ENCODE results near the gene NUFIP1.
"Not testable (repeated sequence)": the region's sequence is repeated elsewhere in the genome, so short reads cannot be mapped to it uniquely, and the experiment has no call there.

The NUFIP1 gene

DNA sequence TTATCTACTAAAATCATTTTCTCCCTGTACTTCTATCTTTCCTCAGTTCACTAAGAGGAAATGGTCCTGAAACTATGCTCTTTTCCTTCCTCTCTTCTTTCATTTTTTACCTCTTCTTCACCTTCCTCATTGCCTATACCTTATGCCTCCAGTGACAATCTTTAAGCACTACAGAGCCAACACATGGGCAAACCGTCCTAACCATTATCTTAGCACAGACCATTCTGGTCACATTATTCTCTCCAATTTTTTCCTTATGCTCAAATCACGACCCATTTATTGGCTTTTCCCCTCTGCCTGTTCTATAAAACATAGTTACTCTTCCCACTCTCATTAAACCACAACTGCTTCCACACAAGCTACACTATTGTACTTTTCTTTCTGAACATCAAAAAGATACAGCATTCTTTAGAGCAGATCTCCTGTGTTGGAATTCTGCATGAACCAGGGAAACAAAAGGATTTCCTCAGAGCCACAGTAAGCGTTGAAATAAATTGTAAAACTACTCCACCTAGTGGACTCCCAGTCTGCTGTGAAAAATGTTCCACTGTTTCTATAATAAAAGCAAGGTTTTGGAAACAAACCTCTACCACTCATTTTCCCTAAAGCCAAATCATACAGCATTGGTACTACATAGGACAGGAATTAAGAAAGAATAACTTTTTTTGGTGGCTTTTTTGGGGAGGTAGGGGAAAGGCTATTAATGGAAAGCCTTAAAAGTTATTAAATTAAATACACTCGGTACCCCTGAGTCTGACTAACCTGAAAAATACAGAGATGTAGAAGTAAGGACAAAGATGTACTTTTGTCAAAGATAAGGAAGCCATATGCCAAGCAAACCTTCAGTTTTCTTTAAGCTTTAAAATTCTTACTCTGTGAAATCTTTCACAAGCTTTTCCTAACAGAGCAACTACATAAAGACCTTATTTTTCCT, 19.5 kb downstream of the NUFIP1 start:
- DNase-seq = peak; percentile 54

DNA sequence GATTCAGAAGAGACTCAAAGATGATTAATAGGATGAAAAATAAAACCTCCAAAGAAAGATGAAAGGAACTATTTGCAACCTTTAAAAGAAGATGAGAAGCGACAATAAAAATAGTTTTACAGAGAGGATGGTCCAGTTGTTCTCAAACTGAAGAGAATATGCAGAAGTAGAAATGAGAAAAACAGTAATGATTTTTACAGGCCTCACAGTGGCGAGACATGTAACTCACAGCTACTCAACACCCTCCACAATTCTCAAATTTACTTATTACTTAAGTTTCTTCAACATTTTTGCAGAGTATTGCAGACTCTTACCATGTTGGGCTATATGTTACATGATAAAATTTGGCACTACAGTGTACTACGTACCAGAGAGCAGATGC, 20.8 kb downstream of the NUFIP1 start:
- no peak for DNase-seq

DNA sequence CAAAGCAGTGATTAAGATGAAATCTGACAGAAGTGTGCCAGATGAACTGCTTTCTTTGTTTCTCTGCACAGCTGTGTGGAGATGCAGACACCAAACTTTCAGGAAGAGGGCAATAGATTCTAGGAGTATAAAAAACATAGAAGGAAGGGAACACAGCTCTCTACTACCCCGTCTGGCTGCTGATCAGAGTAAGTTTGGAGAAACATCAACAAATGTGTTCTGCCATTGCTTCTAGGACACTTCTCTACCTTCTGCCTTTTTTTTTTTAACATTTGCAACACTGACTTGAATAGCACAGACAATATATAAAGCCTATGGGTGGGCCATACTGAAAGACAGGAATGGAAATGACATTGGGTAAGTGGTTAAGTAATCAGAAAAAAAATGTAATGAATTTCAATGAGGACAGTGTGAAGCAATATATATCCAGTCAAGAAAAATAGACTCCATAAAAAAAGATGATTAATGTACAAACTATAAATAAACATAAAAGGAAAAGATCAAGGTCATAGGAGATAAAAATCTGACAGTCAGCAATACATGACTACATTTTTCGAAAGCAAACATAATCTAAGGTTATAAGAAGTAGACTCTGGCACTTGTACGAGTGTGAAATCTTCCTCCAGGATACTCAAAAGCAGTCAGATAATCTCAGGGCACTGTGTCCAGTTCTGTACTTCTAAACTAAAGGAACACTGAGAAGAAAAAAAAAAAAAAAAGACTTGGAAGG, 21.4 kb downstream of the NUFIP1 start:
- DNase-seq = no peak

DNA sequence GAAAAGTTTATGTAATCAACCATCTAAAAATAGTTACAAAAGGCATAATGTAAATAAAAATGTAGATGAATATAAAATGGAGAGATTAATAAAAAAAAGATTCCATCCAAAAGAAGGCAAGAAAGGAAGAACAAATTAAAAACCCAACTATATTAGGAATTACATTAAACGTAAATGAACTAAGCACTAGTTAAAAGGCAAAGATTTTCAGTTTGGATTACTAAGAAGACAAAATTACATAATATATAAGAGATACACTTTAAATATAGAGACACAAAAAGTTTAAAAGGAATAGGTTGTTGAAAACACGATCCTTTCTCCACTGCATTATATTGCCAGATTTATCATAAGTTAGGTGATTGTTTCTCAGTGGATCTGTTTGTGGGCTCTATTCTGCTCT, 27.3 kb downstream of the NUFIP1 start:
- DNase-seq = no peak

DNA sequence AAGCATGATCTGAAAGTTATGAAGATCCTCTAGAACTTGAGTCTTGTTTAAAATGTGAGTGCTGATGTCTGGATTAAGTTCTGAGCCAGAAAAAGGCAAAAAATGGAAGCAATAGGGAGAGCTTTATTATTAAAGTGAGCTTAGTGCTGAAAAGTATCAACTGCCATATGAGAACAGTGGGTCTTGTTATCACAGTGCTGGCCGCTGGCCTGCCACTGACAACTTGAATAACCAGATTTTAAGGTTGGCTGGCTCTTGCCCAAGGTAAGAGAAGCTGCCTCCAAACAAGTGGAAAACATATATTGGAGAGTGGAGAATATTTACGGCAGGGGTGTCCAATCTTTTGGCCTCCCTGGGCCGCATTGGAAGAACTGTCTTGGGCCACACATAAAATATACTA, 33.9 kb downstream of the NUFIP1 start:
- no peak for DNase-seq

DNA sequence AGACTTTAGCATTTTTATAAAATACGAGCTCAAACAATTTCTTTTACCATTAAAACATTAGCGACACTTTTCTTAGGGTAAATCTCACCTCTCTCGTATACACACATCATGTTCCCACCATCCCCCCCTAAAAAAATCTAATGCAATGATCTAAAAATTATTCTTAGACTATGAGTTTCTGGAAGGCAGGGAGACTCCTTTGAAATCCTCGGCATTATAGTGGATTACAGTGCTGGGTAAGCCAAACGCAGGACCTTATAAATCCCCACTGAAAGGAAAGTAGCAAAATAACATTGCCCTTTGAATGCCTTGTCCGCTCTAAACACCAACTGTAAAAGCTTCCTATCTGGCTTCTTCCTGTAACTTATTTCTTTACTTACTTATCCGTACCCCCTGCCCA, 35.0 kb downstream of the NUFIP1 start:
- no peak for DNase-seq

DNA sequence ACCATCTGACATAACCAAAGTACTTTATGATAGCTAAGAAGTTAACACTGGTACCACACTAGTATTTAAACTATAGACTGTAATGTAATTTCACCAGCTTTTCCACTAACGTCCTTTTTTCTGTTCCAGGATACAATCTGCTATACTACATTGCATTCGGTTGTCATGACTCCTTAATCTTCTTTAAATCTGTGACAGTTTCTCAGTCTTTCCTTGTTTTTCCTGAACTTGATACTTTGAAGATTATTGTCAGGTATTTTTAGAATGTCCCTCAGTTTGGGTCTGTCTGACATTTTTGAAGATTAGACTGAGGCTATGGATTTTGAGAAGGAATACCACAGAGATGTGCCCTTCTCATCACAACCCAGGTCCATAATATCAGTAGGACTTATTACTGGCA, 36.6 kb downstream of the NUFIP1 start:
- DNase-seq = no peak

DNA sequence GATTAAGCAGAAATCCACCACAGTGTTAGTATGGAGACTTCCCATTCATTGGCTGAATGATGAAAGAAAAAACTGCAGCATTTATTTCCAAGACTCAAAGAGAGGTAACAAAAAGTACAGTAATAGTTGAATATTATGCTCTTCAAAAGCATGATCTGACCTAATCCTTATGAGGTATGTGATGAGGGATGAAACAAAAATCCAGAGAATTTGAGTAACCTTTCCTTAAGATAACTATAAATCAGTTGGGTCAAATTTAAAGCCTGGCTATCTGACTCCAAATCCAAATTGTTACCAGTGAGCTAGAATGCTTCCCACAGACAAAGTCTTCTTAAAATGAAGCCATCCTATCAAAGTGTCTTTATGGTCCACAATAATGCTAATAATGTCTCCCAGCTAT, 38.1 kb downstream of the NUFIP1 start:
- DNase-seq = no peak

DNA sequence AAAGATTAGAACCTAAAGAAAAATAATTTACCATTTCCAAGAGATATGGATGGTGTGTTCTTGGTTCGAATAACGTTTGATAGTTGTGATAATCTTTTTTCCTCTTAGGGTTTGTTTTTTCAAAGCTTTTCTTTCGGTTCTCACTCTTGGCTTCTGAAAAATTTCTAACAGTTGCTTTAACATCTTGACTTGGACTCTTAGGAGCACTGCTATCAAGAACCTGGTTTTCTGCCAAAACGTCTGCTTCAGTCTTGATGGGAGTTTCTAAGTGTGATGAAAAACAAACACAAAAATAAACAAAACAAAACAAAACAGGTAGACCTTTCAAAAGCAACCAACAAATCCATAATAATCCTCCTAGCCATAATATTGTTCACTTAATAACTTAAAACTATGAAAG, 45.9 kb downstream of the NUFIP1 start:
- not testable (repeated sequence) for DNase-seq

DNA sequence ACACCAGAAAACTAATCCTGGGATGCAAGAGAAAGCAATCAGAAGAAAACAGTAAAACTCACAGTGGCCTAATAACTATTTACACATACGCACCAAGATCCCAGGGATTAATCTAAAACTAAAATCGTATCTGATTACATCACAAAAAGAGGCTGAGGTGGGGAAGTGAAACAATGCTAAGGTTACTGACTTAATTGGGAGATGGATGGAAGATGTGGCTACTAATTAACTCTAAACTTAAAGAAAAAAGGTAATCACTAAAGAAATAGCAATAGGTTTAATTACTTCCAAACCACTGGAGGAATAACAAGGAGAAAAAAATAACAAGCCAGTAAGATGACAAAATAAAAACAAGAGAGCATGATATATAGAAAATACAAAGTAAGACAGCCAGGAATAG, 50.4 kb downstream of the NUFIP1 start:
- DNase-seq = no peak

DNA sequence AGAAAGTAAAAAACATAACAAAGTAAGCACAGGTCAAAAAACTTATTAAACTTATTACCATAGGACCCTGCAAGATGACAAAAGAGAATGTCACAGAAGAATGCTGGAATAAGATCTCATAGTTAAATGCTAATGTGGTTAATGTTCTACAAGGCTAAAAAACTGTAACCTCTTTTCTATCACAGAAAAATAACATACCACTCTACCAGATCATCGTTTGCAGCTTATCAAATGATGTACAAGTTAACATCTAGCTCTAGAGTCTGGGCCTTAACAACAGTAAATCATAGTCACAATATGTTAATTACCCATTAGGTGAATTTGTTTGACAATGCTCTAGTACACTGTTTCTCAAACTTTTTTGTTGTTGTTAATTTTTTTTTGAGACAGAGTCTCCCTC, 53.0 kb downstream of the NUFIP1 start:
- DNase-seq = no peak

DNA sequence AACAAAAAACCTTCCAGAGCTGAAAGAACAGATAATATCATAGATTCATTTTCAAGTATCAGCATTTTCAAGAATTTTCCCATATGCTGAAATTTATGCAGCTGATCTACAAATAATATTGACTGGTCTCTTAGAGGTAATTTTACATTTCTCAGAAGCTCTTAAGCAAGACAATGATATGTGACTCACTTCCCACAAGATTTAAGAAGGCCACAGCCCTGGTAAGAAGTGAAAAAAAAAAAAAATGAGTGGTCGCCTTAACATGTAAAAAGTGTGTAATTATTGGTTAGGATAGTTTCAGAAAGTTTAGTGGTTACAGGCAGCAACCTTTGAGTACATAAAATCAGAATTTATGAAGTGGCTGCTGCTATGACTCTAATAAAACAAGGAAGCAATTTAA, 54.5 kb downstream of the NUFIP1 start:
- no peak for DNase-seq

DNA sequence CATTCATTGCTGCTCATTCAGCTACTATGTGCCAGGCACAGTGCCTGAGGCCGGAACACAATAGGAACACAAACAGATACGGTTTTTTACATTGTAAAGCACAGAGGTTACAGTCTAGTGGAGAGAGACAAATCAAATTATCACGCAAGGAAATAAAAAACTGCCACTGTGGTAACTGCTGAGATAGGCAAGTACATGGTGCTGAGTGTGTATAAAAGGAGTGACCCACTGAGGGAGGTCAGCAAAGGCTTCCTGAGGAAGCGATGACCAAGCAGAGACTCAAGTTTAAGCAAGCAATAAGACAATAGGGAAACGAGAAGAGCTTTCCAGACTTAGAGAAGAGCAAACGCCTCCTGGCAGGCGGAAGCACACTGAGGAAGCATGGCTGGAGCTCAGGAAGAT, 56.4 kb downstream of the NUFIP1 start:
- peak; percentile 86 for DNase-seq

DNA sequence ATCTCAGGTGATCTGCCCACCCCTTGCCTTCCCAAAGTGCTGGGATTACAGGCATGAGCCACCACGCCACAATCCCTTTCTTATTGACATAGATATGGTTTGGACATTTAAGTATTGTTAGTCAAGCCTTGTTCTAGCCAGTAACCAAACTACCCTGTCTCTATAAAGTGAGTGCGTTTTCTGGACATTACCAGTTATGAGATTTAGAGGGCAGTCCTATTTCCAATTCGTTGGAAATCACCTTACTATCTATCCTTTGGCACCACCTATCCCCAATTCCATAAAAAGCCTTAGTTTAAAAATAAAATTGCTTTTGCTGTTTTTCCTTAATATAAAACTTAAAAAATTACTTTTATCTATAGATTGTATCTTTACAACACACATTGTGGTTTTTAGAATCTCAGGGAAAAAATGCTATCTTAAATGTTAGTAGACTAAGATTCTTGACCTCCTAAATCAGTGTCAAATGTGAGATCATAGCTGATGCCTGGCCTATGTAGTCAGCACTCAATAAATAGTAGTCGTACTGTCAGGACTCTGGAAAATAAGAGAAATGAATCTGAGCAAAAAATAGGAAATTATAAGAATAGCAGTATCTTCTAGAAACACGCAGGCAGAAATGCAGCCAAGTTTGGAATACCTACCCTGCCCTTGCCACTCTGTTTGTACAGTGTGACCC, 57.0 kb downstream of the NUFIP1 start:
- peak; percentile 5 for DNase-seq

DNA sequence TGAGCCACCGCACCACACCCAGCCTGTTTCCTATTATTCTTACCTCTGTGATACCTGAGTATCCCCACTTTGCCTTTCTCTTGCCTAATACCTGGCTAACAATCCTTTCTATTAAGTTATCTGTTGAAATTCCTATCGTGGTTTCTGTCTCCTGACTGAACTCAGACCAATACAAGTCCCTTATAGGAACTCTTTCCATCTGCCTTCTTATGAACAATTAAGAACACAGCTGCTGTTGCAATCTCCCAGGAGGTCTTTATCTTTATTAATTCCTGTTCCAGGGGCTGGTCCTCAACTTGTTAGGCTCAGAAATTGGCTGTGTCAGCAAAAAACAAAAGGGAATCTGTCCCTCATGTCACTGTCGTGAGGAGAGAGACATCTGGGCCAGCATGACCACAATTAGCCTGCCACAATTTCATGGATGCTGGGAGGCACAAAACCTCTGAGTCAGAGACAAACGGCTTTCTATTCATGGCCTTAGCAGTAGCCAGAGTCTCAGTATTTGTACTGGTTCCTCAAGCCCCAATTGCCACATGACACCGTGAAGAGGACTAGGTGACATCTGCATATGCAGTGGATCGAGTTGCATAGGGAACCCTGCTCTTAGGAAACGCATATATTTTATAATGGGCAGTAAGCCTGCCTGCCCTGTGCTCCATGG, 58.2 kb downstream of the NUFIP1 start:
- peak; percentile 84 for DNase-seq

DNA sequence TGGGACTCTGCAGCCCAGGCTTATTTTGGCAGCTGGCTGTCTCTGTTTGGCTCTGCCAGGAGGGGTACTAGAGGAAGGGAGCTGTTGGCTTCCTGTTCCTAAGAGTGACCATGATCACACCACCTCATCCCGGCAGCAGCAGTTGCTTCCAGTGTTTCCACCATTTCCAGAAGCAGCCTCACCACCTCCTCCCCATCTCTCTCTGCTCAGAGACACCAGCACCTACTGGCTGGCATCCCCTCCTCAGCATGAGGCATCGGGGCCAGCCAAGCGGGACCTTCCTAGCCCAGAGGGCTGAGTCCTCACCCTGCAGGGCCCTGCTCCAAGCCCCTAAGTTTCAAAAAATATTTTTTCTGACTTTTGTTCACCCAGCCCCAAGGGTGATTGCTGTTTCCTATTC, 59.0 kb downstream of the NUFIP1 start:
- DNase-seq = peak; percentile 18

DNA sequence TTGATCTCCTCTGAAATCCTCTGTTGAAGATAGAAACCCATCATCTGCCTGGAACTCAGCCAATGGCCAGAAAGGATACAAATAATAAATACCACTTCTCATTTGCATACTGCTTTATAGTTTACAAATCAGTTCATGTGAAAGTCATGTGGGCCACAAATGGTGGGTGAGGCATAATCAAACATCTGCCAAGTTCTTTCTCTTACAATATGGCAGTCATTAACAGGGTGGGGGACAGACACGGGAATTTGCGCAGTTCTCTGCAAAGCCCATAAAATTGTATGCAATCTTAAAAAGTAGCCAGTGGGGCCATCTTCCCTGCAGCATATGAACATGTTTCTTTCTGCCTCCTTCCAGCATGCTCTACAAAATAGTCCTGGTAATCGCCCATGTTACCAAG, 59.6 kb downstream of the NUFIP1 start:
- DNase-seq = peak; percentile 36

DNA sequence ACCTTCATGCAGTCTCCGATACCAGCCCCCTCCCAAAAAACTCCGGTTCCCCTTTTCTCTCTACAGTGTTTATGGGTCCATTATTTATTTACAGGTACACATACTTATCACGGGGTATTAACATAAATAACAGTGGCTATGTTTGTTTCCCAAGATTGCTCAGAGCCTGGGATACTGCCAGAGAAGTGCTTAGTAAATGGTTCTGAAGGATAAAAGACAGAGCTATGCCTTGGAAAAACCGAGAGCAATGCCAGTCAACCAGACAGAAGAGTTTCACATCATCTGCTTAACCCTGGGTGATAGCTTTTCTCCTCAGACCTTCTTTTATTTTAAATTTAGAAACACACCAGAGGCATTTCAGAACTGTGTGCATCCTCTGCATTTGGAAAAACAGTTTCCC, 61.3 kb downstream of the NUFIP1 start:
- no peak for DNase-seq

DNA sequence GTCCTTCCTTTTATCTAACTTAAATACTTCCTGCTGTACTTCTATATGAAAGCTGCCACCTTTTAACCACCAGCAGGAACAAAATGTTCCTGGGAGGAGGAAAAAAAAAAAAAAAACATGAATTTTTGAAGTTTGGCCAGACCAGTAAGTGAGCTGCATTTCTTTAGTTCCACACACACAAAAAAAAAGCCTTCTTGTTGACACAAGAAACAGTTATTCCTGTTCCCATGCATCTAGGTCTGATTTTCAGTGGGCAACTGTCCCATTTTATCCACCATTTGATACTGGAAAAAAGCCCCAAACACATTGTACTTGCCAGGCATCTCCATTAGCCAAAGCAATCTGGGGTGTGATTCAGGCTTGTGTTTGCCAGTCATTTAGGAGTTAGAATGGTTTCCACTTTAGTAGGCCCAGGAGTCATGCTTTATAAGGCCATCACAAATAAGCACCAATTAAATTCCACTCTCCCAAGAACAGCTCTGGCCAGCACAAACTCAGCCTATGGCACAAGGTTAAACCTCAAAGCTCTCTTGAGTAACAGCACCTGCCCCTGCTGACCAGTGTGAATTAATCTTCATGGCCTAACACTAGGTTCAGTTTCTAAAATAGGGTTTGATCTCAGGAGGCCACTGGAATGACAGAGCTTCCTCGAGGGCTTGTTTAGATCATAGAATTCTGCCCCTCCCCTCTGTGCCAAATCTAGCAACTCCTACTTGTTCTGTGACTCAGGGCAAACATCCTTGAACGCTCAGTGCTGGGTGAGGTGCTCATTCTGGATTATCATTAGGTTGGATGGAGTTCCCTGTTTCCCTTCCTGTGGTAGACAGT, 67.1 kb downstream of the NUFIP1 start:
- DNase-seq = peak; percentile 66

DNA sequence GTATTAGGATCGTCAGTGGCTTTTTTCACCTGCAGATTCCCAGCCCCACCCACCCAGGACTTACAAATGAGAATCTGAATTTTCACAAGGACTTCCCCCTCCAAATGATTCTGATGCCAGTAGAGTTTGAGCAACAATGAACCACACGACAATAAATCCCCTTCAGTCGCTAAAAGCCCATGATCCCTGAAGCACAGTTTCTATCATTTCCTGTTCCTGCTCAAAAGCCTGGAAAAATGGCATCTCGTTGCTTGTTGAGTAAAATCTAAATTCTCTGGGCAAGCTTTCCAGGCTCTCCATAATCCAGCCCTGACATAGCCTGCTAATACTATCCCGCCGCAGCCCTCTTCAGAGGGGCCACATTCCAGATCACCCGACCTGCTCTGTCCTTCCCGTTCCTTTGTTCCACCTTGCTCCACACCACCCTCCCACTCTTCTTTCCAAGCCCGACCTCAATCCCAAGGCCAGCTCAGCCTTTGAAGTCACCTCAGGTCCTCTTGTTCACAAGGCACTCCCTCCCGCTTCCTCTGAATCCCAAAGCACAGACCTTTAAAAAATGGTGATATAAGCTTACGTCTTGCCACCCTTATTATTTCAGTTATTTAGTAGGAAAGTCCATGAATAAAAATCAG, 67.9 kb downstream of the NUFIP1 start:
- no peak for DNase-seq

DNA sequence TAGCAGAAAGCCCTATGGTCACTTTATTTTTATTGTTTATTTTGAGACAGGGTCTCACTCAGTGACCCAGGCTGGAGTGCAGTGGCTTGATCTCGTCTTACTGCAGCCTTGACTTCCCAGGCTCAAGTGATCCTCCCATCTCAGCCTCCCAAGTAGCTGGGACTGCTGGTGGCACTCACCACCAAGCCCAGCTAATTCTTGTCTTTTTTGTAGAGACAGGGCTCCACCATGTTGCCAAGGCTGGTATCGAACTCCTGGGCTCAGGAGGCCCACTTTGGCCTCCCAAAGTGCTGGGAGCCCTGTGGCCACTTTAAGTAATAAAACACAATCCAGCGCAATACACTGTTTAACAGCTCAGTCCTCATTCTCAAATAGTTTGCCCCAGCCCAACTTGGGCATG, 69.3 kb downstream of the NUFIP1 start:
- DNase-seq = peak; percentile 5
